A673 (cell line): ENCODE measurements around the gene LRSAM1. TPM values are rescaled to one million over a fixed set of nuclear protein-coding genes. Genes with fewer than 3 reads are reported as not detected.

Experiments
- BruUV-seq: library from RNA; stranded (reverse); fragments of 400-500 nt; replicated peaks from 2 replicates; lab custom pipeline; 2021; lab: Mats Ljungman, UMichigan
- CTCF ChIA-PET: fragments of 300-600 bp; sonication (Branson Sonifier 250); formaldehyde crosslinking; loops from one replicate; lab custom pipeline; 2022; ENCODE audit warnings: antibody characterized with exemption; lab: Charles Lee
- POLR2A ChIA-PET: fragments of 300-600 bp; sonication (Branson Sonifier 250); formaldehyde crosslinking; loops from one replicate; lab custom pipeline; 2022; ENCODE audit warnings: antibody characterized with exemption; ENCODE audit not compliant: low non-redundant PET; lab: Charles Lee
- DNase-seq: peaks from one replicate; pipeline ENCODE4 v3.0.0-alpha.2; 2015; ENCODE audit warnings: low spot score
- H3K27ac ChIP-seq: fragments of 200-600 bp; sonication (generic); 2 replicates; pipeline ENCODE4 v1.5.1; 2016; ENCODE audit warnings: mixed run types, low read depth, mild to moderate bottlenecking, mixed read lengths, antibody characterized with exemption, low read length; ENCODE audit not compliant: poor library complexity, severe bottlenecking
- H3K27me3 ChIP-seq: fragments of 200-600 bp; sonication (generic); replicated peaks from 2 replicates; pipeline ENCODE4 v1.6.1; 2017; ENCODE audit warnings: mixed run types, low read depth, mild to moderate bottlenecking, mixed read lengths, antibody characterized with exemption, low read length; ENCODE audit not compliant: insufficient read depth, poor library complexity
- H3K36me3 ChIP-seq: fragments of 200-600 bp; sonication (generic); 2 replicates; pipeline ENCODE4 v1.6.1; 2016; ENCODE audit warnings: mixed run types, mild to moderate bottlenecking, mixed read lengths, antibody characterized with exemption, low read length; ENCODE audit not compliant: insufficient read depth, poor library complexity, severe bottlenecking
- H3K4me1 ChIP-seq: fragments of 200-600 bp; sonication (generic); 2 replicates; pipeline ENCODE4 v1.6.1; 2017; ENCODE audit warnings: mixed run types, mild to moderate bottlenecking, mixed read lengths, antibody characterized with exemption, low read length; ENCODE audit not compliant: insufficient read depth, poor library complexity, severe bottlenecking
- H3K4me3 ChIP-seq: fragments of 200-600 bp; sonication (generic); 2 replicates; pipeline ENCODE4 v1.5.1; 2016; ENCODE audit warnings: low read depth, mixed run types, mild to moderate bottlenecking, mixed read lengths, low read length; ENCODE audit not compliant: poor library complexity, severe bottlenecking
- H3K9me3 ChIP-seq: fragments of 200-600 bp; sonication (generic); 2 replicates; pipeline ENCODE4 v1.6.1; 2016; ENCODE audit warnings: mixed run types, low read depth, mild to moderate bottlenecking, mixed read lengths, antibody characterized with exemption, low read length; ENCODE audit not compliant: poor library complexity, severe bottlenecking
- EZH2 ChIP-seq: fragments of 200-600 bp; sonication (generic); IDR thresholded peaks from 2 replicates; pipeline ENCODE4 v1.6.1; 2017; ENCODE audit warnings: borderline replicate concordance, low read depth, mild to moderate bottlenecking, mixed read lengths, antibody characterized with exemption, low read length; ENCODE audit not compliant: poor library complexity, severe bottlenecking
- intact Hi-C: fragments of 100-400 bp; cut with micrococcal nuclease; formaldehyde crosslinking; loops from one replicate; pipeline ENCODE4 v1.10.0; 2022; ENCODE audit not compliant: unreplicated experiment
- total RNA-seq: library from RNA; stranded (reverse); gene quantifications from 2 replicates; pipeline ENCODE4 v1.2.3, GENCODE V29; 2021
- TF ChIP-seq, protein P1 (sequence below): fragments of 300-800, 200-600 bp; sonication (generic); conservative IDR thresholded peaks from 2 replicates; pipeline ENCODE4 v1.5.1; 2017; ENCODE audit warnings: low read depth, mild to moderate bottlenecking, antibody characterized with exemption, low read length, moderate library complexity, mixed read lengths

The LRSAM1 gene
- total RNA-seq, 1 experiment from 2014 or later: 15.8 TPM

DNA sequence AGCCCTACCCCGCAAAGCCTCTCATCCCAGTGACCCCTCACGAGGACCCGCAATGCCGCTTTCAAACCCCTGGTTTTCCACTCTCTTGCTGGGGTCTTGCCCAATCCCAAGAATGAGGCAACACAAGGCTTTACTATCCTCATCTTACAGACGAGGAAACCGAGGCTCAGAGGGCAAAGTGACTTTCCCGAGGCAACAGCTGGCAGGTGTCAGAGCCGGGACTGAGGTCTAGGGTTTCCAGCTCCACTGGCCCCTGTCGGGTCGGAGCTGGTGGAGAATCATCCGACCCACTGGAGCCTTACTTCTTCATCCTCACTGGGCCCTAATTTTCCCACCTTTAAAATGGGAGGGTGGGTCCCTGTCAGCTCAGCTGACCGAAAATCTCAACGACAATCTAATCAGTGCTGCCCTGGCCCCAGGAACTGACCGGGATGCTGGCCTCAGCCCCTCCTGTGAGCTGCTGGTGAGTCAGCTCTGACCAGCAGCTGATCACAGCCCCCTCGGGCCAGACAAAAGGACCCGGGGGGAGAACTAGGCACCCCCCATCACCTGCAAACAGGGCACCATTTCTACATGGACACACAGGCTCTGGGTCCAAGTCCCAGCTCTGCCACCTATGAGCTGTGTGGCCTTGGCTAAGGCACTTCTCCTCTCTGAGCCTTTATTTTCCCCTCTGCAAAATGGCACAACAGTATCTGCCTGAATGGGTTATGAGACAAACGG, 88.1 kb downstream of the LRSAM1 start:
- ChIA-PET POLR2A (interaction anchor here (0.5 kb wide), 1 partner anchor 13 kb away, joined by 3 read pairs; no protein-coding TSS in a partner anchor), CTCF (no interaction called here)
- Histone ChIP-seq H3K36me3 (no peaks in the 10 kb centered on the region), H3K27ac (no peak overlapping the region), H3K4me3 (no peak overlapping the region), H3K4me1 (no peaks in the 10 kb centered on the region), H3K27me3 (no peaks in the 10 kb centered on the region), H3K9me3 (no peaks in the 10 kb centered on the region)
- DNase-seq: no peak
- TF ChIP-seq EZH2: no peak
- TF ChIP-seq, protein P1, sequence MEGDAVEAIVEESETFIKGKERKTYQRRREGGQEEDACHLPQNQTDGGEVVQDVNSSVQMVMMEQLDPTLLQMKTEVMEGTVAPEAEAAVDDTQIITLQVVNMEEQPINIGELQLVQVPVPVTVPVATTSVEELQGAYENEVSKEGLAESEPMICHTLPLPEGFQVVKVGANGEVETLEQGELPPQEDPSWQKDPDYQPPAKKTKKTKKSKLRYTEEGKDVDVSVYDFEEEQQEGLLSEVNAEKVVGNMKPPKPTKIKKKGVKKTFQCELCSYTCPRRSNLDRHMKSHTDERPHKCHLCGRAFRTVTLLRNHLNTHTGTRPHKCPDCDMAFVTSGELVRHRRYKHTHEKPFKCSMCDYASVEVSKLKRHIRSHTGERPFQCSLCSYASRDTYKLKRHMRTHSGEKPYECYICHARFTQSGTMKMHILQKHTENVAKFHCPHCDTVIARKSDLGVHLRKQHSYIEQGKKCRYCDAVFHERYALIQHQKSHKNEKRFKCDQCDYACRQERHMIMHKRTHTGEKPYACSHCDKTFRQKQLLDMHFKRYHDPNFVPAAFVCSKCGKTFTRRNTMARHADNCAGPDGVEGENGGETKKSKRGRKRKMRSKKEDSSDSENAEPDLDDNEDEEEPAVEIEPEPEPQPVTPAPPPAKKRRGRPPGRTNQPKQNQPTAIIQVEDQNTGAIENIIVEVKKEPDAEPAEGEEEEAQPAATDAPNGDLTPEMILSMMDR: no peak
- BruUV-seq: no TSS peak
- intact Hi-C loops: no loop called here

DNA sequence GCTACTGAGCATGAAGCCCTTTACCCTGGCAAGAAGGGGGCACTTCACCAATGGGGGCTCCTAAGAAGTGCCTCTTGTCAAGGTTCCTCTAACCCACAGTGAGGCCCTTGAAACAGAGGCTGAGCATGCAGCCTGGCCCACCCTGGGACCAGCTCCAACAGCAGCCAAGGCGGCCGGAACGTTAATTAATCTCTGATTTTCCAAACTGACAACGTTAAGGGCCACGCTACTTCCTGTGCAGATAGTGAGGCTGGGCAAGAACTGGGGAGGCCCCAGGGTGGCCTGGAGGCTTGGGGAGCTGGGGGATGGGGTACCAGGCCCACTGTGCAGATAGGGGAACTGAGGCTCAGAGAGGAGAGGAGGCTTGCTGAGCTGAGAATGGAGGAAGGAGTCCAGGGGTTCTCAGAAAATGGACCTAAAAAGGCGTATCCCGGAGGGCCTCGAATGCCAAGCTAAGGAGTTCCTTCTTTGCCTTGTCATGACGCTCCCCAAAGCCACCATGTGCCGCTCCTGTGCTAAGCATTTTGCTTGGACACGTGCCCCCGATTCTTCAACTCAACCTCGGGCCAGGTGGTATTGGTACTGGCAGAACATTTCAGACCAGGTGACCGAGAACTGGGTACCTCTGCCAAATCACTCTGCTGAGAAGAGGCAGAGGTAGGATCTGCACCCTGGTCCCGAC, 88.8 kb downstream of the LRSAM1 start:
- ChIA-PET POLR2A (interaction anchor here (0.5 kb wide), 1 partner anchor 14 kb away, joined by 3 read pairs; no protein-coding TSS in a partner anchor), CTCF (no interaction called here)
- Histone ChIP-seq H3K27ac (no peak overlapping the region), H3K9me3 (no peaks in the 10 kb centered on the region), H3K4me3 (no peak overlapping the region), H3K36me3 (no peaks in the 10 kb centered on the region), H3K27me3 (no peaks in the 10 kb centered on the region), H3K4me1 (no peaks in the 10 kb centered on the region)
- no peak for DNase-seq
- no TSS peak for BruUV-seq
- no peak for TF ChIP-seq EZH2
- TF ChIP-seq, protein P1: no peak
- intact Hi-C loops: no loop called here

DNA sequence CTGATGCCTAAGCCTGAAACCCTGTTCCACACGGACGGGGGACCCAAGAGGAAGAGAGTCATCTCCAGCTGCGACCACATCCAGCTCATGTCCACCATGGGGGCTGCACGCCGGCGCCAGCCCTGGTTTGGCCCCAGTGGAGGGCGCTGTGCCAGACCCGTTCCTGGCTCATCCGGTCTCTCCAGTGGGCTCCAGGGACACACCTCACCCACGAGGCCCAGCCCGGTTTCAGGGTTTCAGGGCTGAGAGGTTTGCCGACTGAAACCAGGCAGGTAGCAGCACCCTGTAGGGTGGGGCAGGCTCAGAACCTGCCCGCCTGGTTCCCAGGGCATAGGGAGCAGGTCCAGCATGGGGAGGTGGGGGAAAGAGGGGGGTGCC, 89.3 kb downstream of the LRSAM1 start:
- intact Hi-C loops: no loop called here
- DNase-seq: no peak
- no peaks in the 10 kb centered on the region for H3K4me1 ChIP-seq
- no peak overlapping the region for H3K4me3 ChIP-seq
- CTCF ChIA-PET: no interaction called here
- no peaks in the 10 kb centered on the region for H3K36me3 ChIP-seq
- POLR2A ChIA-PET: no interaction called here
- no peaks in the 10 kb centered on the region for H3K27me3 ChIP-seq
- BruUV-seq: no TSS peak
- no peak for TF ChIP-seq EZH2
- TF ChIP-seq, protein P1: 0 out of 2 replicates have a peak, but pooled peaks have one; percentile 8
- H3K9me3 ChIP-seq: no peaks in the 10 kb centered on the region
- no peak overlapping the region for H3K27ac ChIP-seq
